NCI-H748 (cell line): Measurements from ENCODE around the gene PEX14.

Experiments
- DNase-seq: peaks from one replicate; lab custom pipeline; 2025; ENCODE audit not compliant: unreplicated experiment; lab: John Stamatoyannopoulos, UW

The PEX14 gene

DNA sequence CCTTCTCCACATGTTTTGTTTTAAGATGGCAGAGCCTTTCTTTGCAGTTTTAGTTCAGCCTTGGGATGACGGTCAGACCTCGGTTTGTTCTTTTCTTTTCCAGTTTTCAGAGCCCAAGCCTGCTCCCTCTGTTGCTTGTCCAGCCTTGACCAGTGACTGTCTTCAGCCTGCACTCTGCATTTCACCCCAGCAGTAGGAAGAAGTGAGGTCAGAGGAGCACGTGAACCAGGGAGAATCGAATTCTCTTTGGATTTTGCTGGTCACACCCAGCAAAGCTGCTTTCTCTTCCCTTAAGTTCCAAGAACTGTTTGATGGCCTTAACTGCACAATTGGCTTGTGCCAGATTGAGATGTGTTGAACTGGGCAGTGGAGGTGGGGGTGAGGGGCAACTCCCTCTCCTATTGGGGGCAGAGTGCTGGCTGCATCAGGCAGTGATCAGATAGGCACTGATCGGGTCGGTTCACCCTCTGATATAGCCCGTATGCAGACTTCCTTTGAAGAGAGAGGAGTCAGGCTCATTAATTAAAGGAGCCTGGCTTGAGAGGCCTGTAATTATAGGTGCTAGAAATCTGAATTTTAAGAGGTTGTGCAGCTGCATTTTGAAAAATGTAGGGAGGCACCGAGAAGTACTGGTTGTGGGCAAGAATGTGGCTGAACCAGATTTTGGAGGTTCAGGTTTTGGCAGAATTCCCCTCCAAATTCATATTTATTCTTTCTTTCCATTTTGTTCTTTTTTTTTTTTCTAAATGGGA lies 42.4 kb downstream of the PEX14 start:
- no peak for DNase-seq

DNA sequence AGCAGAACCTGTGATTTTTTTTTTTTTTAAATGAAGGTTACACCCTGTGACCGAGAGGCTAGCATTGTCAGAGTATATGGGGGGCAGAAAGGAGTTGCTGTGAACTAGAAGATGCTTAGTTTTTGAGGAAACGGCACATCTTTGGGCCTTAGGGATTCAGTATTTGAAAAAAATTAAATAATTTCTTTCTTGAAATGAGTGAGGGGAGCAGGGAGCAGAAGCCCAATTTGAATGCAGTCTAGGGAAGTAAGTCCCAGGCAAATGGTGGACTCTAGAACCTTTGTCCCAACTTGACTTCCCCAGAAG lies 42.9 kb downstream of the PEX14 start:
- DNase-seq = no peak

DNA sequence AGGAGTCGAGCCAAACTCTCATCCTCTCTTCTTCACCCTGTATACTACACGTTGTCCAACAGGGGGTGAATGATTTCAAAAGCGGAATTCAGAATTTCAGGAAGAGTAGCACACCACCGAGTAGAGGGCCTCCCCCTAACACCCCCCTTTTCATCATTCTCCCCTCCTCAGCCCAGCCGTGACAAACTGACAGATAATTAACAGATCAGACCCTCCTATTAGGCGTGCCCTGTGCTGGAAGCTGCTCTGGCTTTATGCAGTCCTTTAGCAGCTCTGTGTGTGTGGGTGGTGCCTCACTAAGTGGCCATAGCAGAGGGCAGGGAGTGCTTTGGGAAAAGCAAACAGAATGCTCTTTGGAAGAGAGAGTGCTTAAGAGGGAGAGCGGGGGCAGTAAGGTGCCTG lies 44.3 kb downstream of the PEX14 start:
- DNase-seq = peak; percentile 87

DNA sequence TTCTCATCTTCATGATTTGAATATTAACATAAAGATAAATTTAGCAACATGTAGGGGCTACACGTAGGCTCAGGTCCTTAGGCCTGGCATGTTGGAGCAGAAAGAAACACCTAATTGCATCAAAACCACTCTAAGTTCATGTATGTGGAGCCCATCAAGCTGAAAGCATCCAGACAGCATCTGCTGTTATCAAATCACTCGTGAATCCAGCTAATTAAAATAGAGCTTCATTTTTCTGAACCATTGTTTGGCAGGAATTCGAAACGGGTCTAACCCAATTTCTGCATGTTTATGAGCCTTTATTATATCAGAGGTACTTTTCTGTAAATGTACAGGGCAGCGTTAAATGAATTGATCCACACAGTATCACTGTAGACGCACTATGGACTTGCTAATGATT lies 45.7 kb downstream of the PEX14 start:
- DNase-seq = no peak

DNA sequence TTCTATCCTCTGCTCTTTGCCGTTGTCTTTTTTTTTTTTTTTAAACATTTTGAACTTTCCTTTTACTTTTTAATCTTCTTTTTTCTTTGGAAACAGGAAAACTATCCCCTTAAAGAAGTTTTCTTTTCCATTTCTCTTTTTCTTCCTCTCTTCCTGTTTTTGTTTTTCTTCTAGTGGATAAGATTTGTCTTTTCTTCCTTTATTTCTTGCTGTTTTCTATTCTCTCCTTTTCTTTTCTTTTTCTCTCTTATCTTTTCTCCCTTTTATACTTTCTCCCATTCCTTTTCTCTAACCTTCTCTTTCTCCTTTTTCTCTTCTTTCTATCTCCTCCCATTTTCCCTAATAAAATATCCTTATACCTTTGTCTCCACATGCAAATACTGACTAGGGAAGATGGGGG lies 46.2 kb downstream of the PEX14 start:
- DNase-seq = no peak

DNA sequence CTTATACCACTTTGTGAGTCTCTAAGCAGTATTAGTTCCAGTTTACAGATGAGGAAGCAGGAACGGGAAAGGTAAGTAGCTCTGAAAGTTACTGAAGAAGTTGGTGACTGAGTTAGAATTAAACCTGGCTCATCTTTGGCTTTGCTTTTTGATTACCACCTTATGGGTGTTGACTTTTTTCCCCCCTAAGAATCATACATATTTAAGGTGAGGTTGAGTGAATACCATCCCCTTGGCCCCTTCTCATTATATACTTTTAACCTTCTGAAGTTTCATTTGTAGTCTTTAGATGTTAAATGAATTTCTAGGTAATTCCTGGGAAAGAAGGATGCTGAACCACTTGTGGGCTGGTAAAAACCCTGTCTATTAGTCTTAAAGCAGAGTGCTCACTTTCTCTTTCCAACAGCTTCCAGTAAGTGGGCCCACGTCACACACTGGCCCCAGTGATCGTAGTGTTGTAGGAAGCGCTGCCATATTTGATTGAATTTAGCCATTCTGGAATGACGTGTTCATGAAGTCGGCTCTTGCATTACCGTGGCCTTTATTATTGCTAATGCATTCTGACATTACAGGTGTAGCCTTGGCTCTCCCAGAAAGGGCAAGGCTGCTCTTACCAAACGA lies 46.9 kb downstream of the PEX14 start:
- DNase-seq = no peak

DNA sequence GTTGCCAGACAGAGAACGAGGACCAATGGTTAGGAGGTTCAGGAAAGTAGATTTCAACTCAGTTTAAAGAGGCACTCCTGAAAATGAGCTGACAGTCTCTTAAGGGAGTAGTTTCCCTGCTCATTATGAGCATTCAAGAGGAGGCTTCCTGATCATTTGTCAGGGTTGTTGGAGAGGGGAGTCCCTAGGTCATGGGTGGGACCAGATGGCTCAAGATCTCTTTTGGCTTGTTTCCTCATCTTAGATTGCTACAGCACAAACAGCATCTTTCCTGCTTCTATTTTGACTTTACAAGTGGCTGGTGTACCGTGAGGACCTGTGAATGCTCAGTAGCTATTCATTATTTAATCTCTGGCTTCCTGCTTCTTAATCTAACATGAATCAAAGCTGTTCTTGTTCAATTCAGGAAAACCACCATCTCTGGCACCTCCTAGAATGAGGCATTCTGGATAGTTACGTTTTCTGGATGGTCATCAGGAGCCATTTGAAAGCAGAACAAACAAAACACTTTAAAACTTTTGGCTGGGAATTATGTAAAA lies 47.6 kb downstream of the PEX14 start:
- no peak for DNase-seq

DNA sequence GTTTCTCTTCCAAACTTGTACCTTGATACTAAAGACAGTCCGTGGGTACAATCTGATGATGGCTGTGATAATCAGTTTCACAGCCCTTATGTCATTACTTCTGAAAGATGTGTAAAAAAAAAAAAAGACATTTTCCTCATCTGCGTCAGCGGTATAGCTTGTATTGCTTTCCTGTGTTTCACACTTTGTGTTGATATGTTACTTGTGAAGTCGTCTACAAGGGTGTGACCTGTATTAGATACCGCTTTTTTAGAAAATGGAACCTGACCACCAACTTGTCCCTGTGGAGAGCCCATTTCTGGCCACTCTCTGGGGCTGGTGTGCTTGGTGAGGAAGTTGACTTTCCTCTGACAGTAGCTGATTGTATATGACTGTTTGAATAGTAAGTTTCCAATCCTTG lies 50.5 kb downstream of the PEX14 start:
- no peak for DNase-seq

DNA sequence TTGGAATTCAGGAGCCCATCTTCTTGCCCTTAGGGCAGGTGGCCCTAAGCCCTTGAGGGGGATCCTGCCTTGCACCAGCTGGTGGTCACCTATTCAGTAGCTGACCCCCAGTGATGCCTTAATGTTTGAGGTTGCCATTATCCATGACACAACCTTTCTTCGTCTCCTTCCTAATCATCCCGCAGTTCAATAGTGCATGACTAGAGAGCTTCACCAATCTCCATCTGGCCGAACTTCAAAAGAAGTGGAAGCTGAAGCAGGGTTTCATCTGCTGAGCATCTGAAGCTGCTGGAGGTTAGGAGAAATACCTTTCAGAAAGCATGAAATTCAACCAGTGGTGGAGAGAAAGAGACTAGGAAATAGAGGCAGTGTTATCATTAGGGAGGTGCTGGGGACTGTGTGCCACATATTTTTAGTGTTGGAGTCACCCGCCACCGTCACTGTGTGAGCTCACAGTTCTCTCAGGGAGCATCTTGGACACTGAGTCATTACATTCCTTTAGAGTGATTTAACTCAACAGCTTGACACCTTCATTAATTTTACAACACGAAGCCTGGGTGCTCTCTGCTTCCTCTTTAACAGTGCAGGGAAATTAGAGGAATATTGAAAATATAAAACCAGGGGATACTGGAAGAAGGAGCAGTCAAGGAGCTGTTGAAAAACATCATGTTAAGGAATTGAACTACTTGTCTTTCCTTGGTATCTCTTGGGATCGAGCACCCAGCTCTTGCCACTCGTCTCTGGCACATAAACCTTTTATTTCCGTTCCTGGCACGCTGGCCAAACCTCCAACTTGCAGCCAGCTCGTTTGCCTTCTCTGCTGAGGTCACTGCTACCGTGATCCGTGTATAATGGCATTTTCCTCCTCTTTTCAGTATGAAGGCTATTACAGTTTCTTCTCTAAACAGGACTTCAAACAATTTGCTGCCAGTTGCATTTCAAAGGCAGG lies 53.6 kb downstream of the PEX14 start:
- no peak for DNase-seq

DNA sequence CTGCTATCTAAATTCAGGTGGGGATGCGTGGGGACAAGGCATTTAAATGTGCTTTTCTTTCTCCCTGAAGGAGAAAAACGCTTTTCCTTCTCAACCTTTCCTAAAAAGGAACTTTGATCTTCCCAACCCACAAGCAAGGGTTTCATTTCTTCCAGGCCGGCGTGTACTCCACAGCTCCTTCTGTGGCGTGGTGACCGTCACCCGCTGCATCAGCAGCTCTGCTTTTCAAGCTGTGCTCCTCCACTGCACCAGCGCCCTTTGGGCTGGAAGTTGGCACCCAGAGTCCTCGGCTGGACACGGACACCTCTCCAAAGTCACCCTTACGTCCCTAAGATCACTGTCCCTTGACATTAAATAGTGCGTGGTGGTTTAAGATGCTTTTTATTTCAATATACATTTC lies 54.3 kb downstream of the PEX14 start:
- no peak for DNase-seq

DNA sequence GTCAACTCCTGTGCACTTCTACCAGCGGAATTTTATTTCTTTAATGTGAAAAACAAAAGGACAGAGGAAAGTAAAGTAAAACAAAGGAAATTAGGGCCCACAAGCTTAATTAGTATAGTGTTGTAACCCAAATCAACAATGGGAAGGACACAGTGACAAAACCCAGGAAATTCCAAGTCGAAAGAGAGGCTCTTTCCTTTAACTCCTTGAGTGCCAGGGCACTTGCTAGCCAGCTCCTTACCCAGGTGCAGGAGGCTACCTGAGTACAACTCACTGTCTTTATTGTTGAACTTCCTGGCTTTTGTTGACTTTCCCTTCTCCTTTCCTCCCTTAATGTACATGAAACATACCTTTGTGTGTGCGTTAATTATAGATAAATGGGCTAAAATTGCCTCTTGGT lies 55.0 kb downstream of the PEX14 start:
- peak; percentile 58 for DNase-seq

DNA sequence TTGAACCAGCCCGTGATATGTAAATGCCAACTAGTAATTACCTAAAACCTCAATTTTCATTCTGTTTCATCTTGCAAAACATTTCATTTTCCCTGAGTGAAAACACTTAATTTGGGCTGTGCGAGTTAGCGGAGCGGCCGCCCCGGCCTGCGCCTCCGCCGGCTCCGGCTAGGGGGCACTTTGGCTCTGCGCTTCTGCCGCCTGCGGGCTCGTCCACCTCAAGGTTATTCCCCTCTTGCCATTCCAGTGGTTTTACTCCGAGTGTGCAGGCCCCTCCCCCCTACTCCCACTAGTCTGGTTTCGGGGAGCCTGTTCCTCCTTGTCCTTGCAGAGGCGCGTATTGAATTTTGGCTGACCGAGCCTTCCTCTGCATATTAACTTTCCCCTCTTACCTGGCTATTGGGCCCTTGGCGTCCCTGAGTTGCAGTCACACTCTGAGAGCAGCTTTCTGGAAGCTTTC lies 55.6 kb downstream of the PEX14 start:
- peak; percentile 58 for DNase-seq

DNA sequence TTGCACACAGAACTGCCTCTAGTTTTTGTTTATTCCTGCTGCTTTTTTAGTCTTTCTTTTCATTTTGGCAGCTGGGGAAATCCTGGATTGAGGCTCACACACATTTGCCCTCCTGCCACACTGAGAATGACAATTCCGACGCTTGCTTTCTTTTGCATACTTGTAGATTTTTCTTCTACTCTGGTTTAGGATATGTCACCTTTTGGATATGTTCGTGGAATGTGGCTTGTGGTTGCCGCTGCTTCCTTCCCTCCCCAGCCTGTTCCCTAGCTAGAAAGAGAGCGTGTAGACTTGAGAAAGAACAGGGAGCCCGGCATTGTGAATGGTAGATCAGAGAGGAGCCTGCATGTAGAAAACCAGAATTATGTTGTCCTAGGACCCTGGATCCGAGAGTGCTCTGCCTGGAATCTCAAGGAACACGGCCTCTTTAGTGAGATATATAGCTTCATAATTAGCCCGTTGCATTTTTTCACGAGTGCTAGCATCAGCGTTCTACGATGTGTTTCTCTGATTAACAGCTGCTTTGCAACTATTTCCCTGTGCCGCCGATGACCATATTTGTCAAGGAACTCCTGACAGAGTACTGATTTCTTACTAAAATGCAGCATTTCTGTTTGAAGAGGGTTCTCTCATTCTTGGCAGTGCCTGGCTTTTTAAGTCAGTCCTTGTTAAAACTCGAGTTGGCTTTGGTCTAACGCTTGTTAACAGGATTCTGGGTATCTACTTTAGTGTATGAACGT lies 56.2 kb downstream of the PEX14 start:
- DNase-seq = no peak

DNA sequence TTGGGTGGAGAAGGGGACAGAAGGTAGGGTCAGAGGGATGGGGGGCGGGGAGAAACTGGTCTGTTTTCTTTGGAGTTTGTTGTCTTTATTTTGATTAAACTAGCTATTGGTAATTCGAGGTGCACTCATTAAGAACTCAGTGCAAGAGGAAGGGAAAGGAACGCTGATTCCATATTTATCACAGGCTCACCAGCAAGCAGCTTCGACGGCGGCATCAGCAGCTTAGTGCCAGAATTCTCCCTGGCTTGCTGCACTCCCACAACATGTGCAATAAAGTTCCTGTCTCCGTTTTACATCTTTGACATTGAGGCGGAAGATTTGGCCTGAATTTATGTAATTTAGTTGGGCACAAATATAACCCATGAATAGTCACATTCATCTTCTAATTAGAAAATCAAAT lies 57.6 kb downstream of the PEX14 start:
- no peak for DNase-seq

DNA sequence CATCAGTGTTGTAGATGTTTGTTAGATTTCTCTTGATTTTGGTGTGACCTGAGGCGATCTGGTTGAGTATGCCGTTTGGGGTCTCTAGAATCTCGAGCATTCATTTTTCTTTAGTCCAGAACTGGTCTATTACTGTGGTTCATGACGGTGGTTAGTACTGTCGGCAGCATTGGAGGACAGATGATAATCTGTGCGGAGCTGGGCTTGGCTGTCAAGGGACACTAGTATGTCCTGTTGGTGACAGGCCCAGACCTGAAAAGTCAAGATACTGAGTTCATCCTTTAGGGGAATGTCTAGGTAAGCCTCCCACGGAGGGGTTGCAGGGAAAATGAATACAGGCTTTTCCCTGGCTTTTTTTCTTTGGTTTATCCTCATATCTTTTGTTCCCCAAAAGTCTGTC lies 59.8 kb downstream of the PEX14 start:
- no peak for DNase-seq

DNA sequence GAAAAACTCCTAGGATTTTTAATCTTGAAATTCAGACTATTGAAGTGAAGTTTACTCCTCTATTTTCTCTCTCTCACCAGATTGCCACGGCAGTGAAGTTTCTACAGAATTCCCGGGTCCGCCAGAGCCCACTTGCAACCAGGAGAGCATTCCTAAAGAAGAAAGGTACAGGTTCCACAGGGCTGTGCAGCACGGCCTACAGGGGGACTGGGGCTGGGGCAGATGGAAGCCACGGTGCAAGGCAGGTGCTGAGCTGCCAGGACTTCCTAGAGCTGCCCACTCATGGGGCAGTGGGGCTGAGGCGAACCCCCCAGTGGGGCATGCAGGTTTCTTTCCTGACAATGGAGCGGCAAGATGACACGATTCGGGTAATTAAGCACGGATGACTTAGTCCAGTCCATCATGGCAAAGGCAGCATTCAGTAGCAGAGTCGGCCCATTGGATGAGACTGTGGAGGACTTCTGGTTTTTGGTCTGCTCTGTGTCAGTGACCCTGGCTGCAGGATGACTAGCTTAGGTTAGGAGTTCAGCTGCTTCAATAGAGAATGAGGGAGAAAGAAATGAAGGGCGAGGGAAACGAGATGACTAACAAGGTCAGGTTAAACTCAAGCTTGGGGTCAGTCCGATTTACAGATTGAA lies 61.5 kb downstream of the PEX14 start:
- no peak for DNase-seq

DNA sequence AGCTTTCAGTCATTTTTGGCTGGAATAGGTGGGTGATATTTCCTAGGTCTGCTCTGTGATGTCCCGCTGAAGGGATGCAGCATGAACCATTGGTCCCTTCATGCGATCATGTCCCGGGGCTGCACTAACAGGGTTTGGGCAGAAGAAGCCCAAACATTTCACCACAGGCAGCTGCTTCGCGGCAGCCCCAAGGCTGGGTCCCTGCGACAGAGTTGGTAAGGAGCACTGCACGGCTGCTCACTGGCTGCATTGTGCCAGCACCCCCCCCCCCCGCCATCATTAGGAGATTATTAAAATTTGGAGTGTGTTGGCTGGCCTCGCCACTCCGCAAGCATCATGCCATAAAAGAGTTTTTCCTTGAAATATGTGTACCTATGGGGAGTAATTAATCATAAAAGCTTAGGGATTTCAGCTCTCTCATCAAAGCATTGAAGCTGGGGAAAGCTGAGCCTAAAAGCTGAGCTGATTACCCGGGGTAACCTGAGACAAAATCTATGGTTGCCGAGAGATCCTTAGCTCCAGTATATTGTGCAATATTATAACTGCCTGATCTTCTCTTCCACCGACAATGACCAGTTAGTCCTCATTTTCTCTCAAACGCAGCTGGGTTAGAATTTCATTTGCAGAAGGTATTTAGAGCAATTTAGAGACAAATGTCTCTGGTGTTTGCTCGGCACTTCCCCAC lies 62.5 kb downstream of the PEX14 start:
- peak; percentile 86 for DNase-seq

DNA sequence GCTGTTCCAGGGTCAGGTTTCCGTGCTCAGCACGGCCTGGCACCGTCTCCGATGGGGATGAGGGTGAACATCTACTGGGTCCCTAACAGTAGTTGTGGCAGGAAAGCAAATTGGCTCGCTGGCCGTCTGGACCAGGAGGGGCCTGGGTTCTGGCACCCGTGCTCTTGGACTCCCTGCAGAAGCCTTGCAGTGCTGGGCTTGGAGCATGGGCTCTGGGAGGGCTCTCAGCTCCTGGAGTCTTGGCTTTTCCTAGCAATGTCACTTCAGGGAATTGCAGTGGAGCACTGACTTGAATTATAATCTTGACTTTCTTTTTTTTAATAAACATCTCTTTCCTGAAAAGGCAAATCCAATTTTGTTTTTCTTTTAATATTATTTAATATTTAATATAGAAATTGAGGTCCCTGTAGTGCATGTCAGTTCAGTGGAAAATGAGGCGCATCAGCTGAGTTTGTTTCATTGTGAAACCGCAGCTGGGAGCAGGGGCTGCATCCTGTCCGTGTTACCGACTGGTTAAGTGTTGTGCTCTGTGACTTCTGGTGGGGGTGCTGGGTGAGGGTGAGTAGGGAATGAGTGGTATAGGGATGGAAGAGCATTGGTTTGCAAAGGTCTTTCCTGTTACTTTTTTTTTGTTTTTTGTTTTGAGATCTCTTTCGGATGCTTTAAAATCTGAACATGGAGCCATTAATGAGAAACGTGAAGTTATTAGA lies 64.1 kb downstream of the PEX14 start:
- DNase-seq = no peak

DNA sequence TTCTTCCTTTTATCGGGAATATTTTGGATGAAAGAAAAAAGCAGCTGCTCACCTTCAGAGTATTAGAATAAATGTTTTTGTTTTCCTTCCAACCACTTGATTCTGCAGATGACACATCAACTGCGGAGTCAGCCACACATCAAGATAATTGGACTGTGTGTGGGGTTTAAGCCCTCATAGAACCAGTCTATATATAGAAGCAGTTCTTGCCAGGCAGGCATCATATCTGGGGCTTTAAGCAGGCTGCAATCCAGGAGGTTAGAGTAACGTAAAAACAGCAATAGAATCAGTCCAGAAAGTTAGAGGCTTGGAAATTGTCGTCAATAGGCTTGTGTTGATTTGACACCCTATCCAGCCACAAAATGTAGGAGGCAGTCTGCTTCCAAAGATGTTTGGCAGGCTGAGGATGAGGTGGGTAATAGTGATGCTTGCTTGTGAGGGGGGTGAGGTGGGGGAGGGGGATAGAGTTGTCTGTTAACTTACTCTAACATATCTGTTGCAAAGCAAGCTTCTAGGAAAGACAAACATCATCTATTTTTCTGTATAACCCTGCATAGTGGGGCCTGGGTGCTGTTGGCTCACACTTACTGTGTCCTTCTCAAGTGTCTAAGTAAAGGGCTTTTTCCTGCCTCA lies 64.8 kb downstream of the PEX14 start:
- DNase-seq = no peak
